ENCODE data around the gene PRPF38B. TPM values are rescaled to one million over a fixed set of nuclear protein-coding genes. Genes with fewer than 3 reads are reported as not detected.

PRPF38B gene
- 9.8 and 11.4 TPM in 2 replicates for total RNA-seq

GRCh38 chr1:108691942-108692723 lies at the start of gene PRPF38B:
Gene PRPF38B (plus strand): TSS chr1:108692310. CDS start chr1:108692592, 282 bp downstream.

GRCh38 chr1:108661030-108661609 lies 31.0 kb upstream of the PRPF38B start, which contains the start of gene HENMT1:
Gene HENMT1 (minus strand): TSS chr1:108661093. CDS start chr1:108659884, 1,209 bp downstream.

GRCh38 chr1:108712606-108713150 lies 20.6 kb downstream of the PRPF38B start, which contains the start of gene FNDC7:
Gene FNDC7 (plus strand): TSS chr1:108712908. CDS start chr1:108712934, 26 bp downstream.

GRCh38 chr1:108746382-108747170 lies 54.5 kb downstream of the PRPF38B start, which contains the start of gene STXBP3:
Gene STXBP3 (plus strand): TSS chr1:108746674. CDS start chr1:108746738, 64 bp downstream.

Other genes starting within 250 kb of the PRPF38B start
- gene NBPF6, start 242.0 kb upstream of the PRPF38B start, total RNA-seq, result not detected in 2 replicates
- 2.1 and 2.7 TPM in 2 replicates for gene EEIG2, start 132.2 kb upstream of the PRPF38B start, total RNA-seq
- gene HENMT1, start 31.2 kb upstream of the PRPF38B start, total RNA-seq, result 1.6 and 6.7 TPM in 2 replicates
- not detected in 2 replicates for gene FNDC7, start 20.6 kb downstream of the PRPF38B start, total RNA-seq
- 21.5 and 61.0 TPM in 2 replicates for gene STXBP3, start 54.4 kb downstream of the PRPF38B start, total RNA-seq
- 0.15 TPM in 1 of 2 replicates, not detected in the other for gene AKNAD1, start 164.8 kb downstream of the PRPF38B start, total RNA-seq
- 40.5 and 92.6 TPM in 2 replicates for gene GPSM2, start 184.7 kb downstream of the PRPF38B start, total RNA-seq

Measured in hair follicular keratinocyte (primary cell).